HUES48 (cell line): ENCODE results near the gene STXBP6.

ENCODE experiments used
- H3K27ac ChIP-seq: one replicate; pipeline ENCODE4 v1.7.0; 2013; ENCODE audit warnings: low read depth, low read length, inconsistent platforms
- H3K27me3 ChIP-seq: 2 replicates; pipeline ENCODE4 v1.6.1; 2013; ENCODE audit warnings: mild to moderate bottlenecking, low read length; ENCODE audit not compliant: control insufficient read depth, insufficient read depth
- H3K36me3 ChIP-seq: 2 replicates; pipeline ENCODE4 v1.6.1; 2013; ENCODE audit warnings: low read length; ENCODE audit not compliant: control insufficient read depth, insufficient read depth
- H3K4me1 ChIP-seq: 2 replicates; pipeline ENCODE4 v1.6.1; 2013; ENCODE audit warnings: mild to moderate bottlenecking, low read length; ENCODE audit not compliant: control insufficient read depth, insufficient read depth
- H3K4me3 ChIP-seq: 2 replicates; pipeline ENCODE4 v1.5.1; 2013; ENCODE audit warnings: mild to moderate bottlenecking, low read depth, low read length
- H3K9ac ChIP-seq: 2 replicates; pipeline ENCODE4 v1.6.1; 2013; ENCODE audit warnings: mild to moderate bottlenecking, low read depth, low read length, moderate library complexity
- H3K9me3 ChIP-seq: 2 replicates; pipeline ENCODE4 v1.6.1; 2013; ENCODE audit warnings: low read length; ENCODE audit not compliant: control insufficient read depth, insufficient read depth

STXBP6 gene

GRCh38 chr14:25049568-25050268, at the start of gene STXBP6:
STXBP6 (minus strand) TSS chr14:25050147; CDS start chr14:24974818, 75,329 bp downstream.
- peak within 1 kb of the TSS; percentile 74 for H3K4me3 ChIP-seq
- H3K27ac ChIP-seq: no peak within 1 kb of the TSS
- H3K9ac ChIP-seq: peak within 1 kb of the TSS; percentile 41
- H3K9me3 ChIP-seq: no peaks in the 10 kb centered on the region
- peaks cover 39% of the 10 kb centered on the region for H3K4me1 ChIP-seq
- H3K27me3 ChIP-seq: peaks cover 64% of the 10 kb centered on the region
- H3K36me3 ChIP-seq: no peaks in the 10 kb centered on the region

GRCh38 chr14:25097120-25097519, 47.2 kb upstream of the STXBP6 start:
- no peak overlapping the region for H3K27ac ChIP-seq
- H3K9me3 ChIP-seq: no peaks in the 10 kb centered on the region
- H3K36me3 ChIP-seq: no peaks in the 10 kb centered on the region
- H3K4me3 ChIP-seq: no peak overlapping the region
- peaks cover 16% of the 10 kb centered on the region; the same call in 1 of the 2 replicates for H3K4me1 ChIP-seq
- no peak overlapping the region for H3K9ac ChIP-seq
- no peaks in the 10 kb centered on the region for H3K27me3 ChIP-seq

GRCh38 chr14:25095736-25096437, 45.9 kb upstream of the STXBP6 start:
- Histone ChIP-seq H3K27me3 (no peaks in the 10 kb centered on the region), H3K9ac (no peak overlapping the region), H3K27ac (no peak overlapping the region), H3K4me1 (peaks cover 20% of the 10 kb centered on the region; the same call in 1 of the 2 replicates), H3K9me3 (no peaks in the 10 kb centered on the region), H3K36me3 (no peaks in the 10 kb centered on the region), H3K4me3 (no peak overlapping the region)

- Histone ChIP-seq H3K36me3 (no peaks in the 10 kb centered on the region), H3K9ac (no peak overlapping the region), H3K4me3 (no peak overlapping the region), H3K27me3 (no peaks in the 10 kb centered on the region), H3K4me1 (peaks cover 23% of the 10 kb centered on the region; the same call in 1 of the 2 replicates), H3K9me3 (no peaks in the 10 kb centered on the region), H3K27ac (no peak overlapping the region)
Observed at GRCh38 chr14:25094171-25094907, 44.4 kb upstream of the STXBP6 start.

GRCh38 chr14:25092258-25092740, 42.4 kb upstream of the STXBP6 start:
- Histone ChIP-seq H3K27me3 (no peaks in the 10 kb centered on the region), H3K9ac (no peak overlapping the region), H3K36me3 (no peaks in the 10 kb centered on the region), H3K27ac (no peak overlapping the region), H3K4me3 (no peak overlapping the region), H3K9me3 (no peaks in the 10 kb centered on the region), H3K4me1 (peaks cover 23% of the 10 kb centered on the region; the same call in 1 of the 2 replicates)

- H3K27me3 ChIP-seq: no peaks in the 10 kb centered on the region
- no peaks in the 10 kb centered on the region for H3K36me3 ChIP-seq
- H3K27ac ChIP-seq: peak overlapping the region; percentile 61
- H3K9me3 ChIP-seq: no peaks in the 10 kb centered on the region
- H3K9ac ChIP-seq: no peak overlapping the region
- H3K4me3 ChIP-seq: no peak overlapping the region
- peaks cover 23% of the 10 kb centered on the region; the same call in 1 of the 2 replicates for H3K4me1 ChIP-seq
Observed at GRCh38 chr14:25090716-25091454, 40.9 kb upstream of the STXBP6 start.

GRCh38 chr14:25090256-25090655, 40.3 kb upstream of the STXBP6 start:
- Histone ChIP-seq H3K27me3 (no peaks in the 10 kb centered on the region), H3K9me3 (no peaks in the 10 kb centered on the region), H3K9ac (no peak overlapping the region), H3K4me1 (peaks cover 23% of the 10 kb centered on the region; the same call in 1 of the 2 replicates), H3K36me3 (no peaks in the 10 kb centered on the region), H3K4me3 (no peak overlapping the region), H3K27ac (no peak overlapping the region)

GRCh38 chr14:25089496-25089895, 39.5 kb upstream of the STXBP6 start:
- Histone ChIP-seq H3K4me3 (no peak overlapping the region), H3K36me3 (no peaks in the 10 kb centered on the region), H3K27ac (no peak overlapping the region), H3K4me1 (peaks cover 22% of the 10 kb centered on the region; the same call in 1 of the 2 replicates), H3K9ac (no peak overlapping the region), H3K27me3 (no peaks in the 10 kb centered on the region), H3K9me3 (no peaks in the 10 kb centered on the region)

- Histone ChIP-seq H3K4me1 (peaks cover 7% of the 10 kb centered on the region; the same call in 1 of the 2 replicates), H3K27me3 (no peaks in the 10 kb centered on the region), H3K9ac (no peak overlapping the region), H3K9me3 (no peaks in the 10 kb centered on the region), H3K36me3 (no peaks in the 10 kb centered on the region), H3K4me3 (no peak overlapping the region), H3K27ac (no peak overlapping the region)
Observed at GRCh38 chr14:25086821-25087396, 37.0 kb upstream of the STXBP6 start.

GRCh38 chr14:25086081-25086480, 36.1 kb upstream of the STXBP6 start:
- Histone ChIP-seq H3K9me3 (no peaks in the 10 kb centered on the region), H3K36me3 (no peaks in the 10 kb centered on the region), H3K4me1 (peaks cover 5% of the 10 kb centered on the region; the same call in 1 of the 2 replicates), H3K27me3 (no peaks in the 10 kb centered on the region), H3K27ac (no peak overlapping the region), H3K9ac (no peak overlapping the region), H3K4me3 (no peak overlapping the region)
